ENCODE measurements around the gene KLHDC7B. TPM values are rescaled to one million over a fixed set of nuclear protein-coding genes. Genes with fewer than 3 reads are reported as not detected.

Gene KLHDC7B
- polyA plus RNA-seq (2011; rRNA removed): 0.02 and 0.04 TPM in 2 replicates
- polyA minus RNA-seq (2011; rRNA and poly(A)+ RNA removed): 0.09 TPM in 2 replicates

GRCh38 chr22:50545522-50546325 lies at the start of gene KLHDC7B:
Gene KLHDC7B, plus strand, starts transcription at chr22:50545899. Its CDS starts 345 bp downstream, at chr22:50546244.
- H3K4me3 ChIP-seq (ENCODE audit: low read depth, low read length): no peak within 1 kb of the TSS
- ChIA-PET POLR2A (interaction anchor here (0.9 kb wide), 1 partner anchor 20 kb away, joined by 4 read pairs; the partner anchor contains the start of gene SCO2), CTCF (interaction anchor here (1.0 to 1.8 kb wide), 2 partner anchors 17 to 20 kb away, joined by 3 to 8 read pairs; partner anchors contain the start of genes SCO2 and SYCE3)
- no peaks in the 10 kb centered on the region; the same call in 1 of the 2 replicates for H3K9me3 ChIP-seq (ENCODE audit: control insufficient read depth, insufficient read depth, low read length)
- peaks cover 44% of the 10 kb centered on the region for H3K27me3 ChIP-seq (ENCODE audit: control insufficient read depth, insufficient read depth, low read length)
- no peak within 1 kb of the TSS for H3K27ac ChIP-seq (ENCODE audit: low read depth, low read length)
- no peak for DNase-seq (ENCODE audit: low read depth, low spot score)
- peak; percentile 34 for TF ChIP-seq CTCF (IDR thresholded peaks at IDR 0.05; ENCODE audit: low read depth, low read length)

GRCh38 chr22:50497093-50497492 lies 48.6 kb upstream of the KLHDC7B start:
- H3K27me3 ChIP-seq (ENCODE audit: control insufficient read depth, insufficient read depth, low read length): no peaks in the 10 kb centered on the region
- no peak for DNase-seq (ENCODE audit: low read depth, low spot score)
- no peak for TF ChIP-seq CTCF (IDR thresholded peaks at IDR 0.05; ENCODE audit: low read depth, low read length)
- ChIA-PET CTCF (interaction anchor here (1.2 to 2.5 kb wide), 2 partner anchors 12 to 124 kb away, joined by 5 to 7 read pairs; no protein-coding TSS in a partner anchor), POLR2A (no interaction called here)
- no peaks in the 10 kb centered on the region for H3K9me3 ChIP-seq (ENCODE audit: control insufficient read depth, insufficient read depth, low read length)
- H3K27ac ChIP-seq (ENCODE audit: low read depth, low read length): no peak overlapping the region
- no peak overlapping the region for H3K4me3 ChIP-seq (ENCODE audit: low read depth, low read length)

- POLR2A ChIA-PET: interaction anchor here (1.2 kb wide), 1 partner anchor 9 kb away, joined by 5 read pairs; the partner anchor contains the start of genes LMF2 and NCAPH2
Measured at GRCh38 chr22:50498322-50498890, 47.3 kb upstream of the KLHDC7B start.

GRCh38 chr22:50500452-50500851 lies 45.2 kb upstream of the KLHDC7B start:
- Histone ChIP-seq H3K9me3 (ENCODE audit: control insufficient read depth, insufficient read depth, low read length) (no peaks in the 10 kb centered on the region), H3K27ac (ENCODE audit: low read depth, low read length) (no peak overlapping the region), H3K4me3 (ENCODE audit: low read depth, low read length) (no peak overlapping the region), H3K27me3 (ENCODE audit: control insufficient read depth, insufficient read depth, low read length) (no peaks in the 10 kb centered on the region)
- TF ChIP-seq CTCF (IDR thresholded peaks at IDR 0.05; ENCODE audit: low read depth, low read length): no peak
- ChIA-PET POLR2A (interaction anchor here (1.6 kb wide), 1 partner anchor 25 kb away, joined by 9 read pairs; the partner anchor contains the start of gene SCO2), CTCF (no interaction called here)
- DNase-seq (ENCODE audit: low read depth, low spot score): no peak

More at GRCh38 chr22:50498322-50498890, 47.3 kb upstream of the KLHDC7B start:
- H3K9me3 ChIP-seq (ENCODE audit: control insufficient read depth, insufficient read depth, low read length): no peaks in the 10 kb centered on the region
- H3K27ac ChIP-seq (ENCODE audit: low read depth, low read length): no peak overlapping the region
- CTCF ChIA-PET: interaction anchor here (0.8 to 2.5 kb wide), 6 partner anchors 8 to 257 kb away, joined by 3 to 7 read pairs (median 4); partner anchors contain the start of gene LMF2
- peak; percentile 68 for TF ChIP-seq CTCF (IDR thresholded peaks at IDR 0.05; ENCODE audit: low read depth, low read length)
- H3K4me3 ChIP-seq (ENCODE audit: low read depth, low read length): no peak overlapping the region
- DNase-seq (ENCODE audit: low read depth, low spot score): peak; percentile 15
- no peaks in the 10 kb centered on the region for H3K27me3 ChIP-seq (ENCODE audit: control insufficient read depth, insufficient read depth, low read length)

All from AG04450 (cell line).